NCI-H2107 treated with DMSO at 0.1 percent for 48 hours (cell line): ENCODE results near the gene KNDC1.
"Not testable (repeated sequence)": the region's sequence is repeated elsewhere in the genome, so short reads cannot be mapped to it uniquely, and the experiment has no call there.

ENCODE experiments used
- DNase-seq: peaks from one replicate; lab custom pipeline; 2025; ENCODE audit not compliant: unreplicated experiment; lab: John Stamatoyannopoulos, UW

The KNDC1 gene

DNA sequence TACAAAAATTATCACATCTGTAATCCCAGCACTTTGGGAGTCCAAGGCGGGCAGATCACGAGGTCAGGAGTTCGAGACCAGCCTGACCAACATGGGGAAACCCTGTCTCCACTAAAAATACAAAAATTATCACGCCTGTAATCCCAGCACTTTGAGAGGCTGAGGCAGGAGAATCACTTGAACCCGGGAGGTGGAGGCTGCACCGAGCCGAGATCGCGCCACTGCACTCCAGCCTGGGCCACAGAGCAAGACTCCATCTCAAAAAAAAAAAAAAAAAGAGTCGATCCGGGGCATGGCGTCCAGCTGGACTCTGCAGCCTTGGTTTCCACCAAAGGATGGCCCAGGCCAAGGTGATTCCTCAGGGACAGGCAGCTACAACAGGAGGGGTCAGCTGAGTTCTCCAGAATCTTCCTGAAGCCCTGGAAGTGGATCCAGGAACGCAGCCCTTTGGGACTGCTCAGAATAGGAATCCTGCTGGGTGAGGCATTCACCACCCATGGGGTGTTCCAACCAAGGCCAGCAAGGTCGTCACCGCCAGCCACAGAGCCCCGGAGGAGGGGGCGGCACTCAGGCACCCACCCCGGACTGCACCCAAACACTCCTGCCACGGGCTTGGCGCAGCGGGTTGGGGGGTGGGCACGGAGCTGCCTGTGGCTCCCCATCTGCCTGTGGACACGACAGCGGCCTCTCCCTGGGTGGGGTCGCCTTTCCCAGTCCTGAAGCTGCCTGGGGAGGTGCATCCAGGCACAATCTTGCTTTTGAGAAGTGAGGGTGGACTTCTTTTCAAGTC lies 58.0 kb downstream of the KNDC1 start:
- no peak for DNase-seq

DNA sequence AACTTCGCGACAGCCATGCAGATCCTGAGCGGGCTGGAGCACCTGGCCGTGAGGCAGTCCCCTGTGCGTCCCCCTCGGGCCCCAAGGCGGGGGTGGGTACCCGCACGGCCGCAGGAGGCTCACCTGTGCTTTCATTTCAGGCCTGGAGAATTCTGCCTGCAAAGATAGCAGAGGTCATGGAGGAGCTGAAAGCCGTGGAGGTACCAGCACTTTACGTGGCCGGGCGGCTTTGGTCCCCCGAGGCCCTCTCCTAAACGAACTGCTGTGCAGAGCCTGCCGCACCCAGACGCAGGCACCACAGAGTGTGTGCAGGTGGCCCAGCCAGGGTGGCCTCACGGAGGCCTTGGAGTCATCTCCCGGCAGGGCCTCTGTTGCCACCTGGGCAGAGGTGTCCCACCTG lies 58.9 kb downstream of the KNDC1 start:
- no peak for DNase-seq

- DNase-seq = no peak
Measured at GRCh38 chr10:133219782-133220181, 59.8 kb downstream of the KNDC1 start.

DNA sequence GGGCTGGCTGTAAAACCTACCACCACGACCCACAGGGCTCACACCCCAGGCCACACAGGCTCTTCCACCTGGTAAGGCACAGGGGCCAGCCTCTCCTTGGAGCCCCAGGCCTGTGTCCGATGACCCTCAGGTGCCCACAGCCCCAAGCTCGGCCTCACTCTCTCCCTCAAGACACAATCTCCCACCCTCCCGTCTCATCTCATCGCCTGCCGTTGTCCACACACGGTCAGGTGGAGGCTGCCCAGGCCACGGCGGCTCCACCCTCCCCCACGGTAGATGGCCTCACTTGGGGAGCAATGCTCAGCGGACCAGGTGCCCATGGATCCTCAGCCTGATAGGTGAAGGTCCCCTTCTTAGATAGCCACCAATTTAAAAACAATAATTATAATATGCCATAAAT lies 61.3 kb downstream of the KNDC1 start:
- DNase-seq = no peak

GRCh38 chr10:133221756-133222155 lies 61.7 kb downstream of the KNDC1 start:
- DNase-seq = not testable (repeated sequence)

DNA sequence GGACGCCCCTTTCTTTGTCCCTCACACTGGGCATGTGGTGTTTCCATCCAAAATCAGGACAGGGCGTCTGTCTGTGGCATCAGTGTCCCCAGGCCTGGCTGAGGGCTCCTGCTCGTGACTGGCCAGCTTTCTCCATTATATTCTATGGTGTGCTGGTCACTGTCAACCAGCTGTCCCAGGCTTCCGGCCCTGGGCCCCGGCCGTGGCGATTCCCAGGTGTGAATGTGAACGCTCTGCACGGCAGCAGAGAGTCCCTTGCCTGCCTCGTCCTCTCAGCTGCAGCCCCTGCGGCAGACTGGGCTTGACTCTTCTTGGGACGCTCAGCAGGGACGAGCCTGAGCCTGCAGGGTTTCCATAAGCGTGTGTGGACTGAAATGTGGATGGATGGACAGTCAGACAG lies 64.1 kb downstream of the KNDC1 start:
- DNase-seq = no peak

- DNase-seq = no peak
Measured at GRCh38 chr10:133224756-133225372, 64.8 kb downstream of the KNDC1 start.

DNA sequence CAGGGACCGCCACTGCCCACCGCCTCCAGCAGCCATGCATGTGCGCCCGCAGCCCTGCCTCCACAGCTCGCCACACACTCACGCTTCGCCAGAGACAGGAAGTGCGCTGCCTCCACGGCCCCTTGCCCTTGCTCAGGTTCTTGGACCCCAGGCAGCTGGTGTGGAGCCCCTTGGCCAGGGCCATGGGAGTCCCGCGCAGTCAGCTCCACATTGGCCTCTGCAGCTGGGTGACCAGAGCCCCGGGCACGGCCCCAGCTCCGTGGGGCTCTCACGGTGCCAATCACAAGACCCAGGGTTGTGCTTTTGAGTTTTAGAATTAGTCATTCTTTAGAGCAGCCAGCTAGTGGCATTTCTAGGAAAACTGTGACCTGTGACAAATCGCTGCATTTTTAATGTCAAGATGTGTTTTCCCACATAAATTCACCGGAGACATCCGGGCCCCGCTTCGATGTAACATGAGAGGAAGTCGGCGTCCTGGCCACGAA lies 65.7 kb downstream of the KNDC1 start:
- DNase-seq = no peak

DNA sequence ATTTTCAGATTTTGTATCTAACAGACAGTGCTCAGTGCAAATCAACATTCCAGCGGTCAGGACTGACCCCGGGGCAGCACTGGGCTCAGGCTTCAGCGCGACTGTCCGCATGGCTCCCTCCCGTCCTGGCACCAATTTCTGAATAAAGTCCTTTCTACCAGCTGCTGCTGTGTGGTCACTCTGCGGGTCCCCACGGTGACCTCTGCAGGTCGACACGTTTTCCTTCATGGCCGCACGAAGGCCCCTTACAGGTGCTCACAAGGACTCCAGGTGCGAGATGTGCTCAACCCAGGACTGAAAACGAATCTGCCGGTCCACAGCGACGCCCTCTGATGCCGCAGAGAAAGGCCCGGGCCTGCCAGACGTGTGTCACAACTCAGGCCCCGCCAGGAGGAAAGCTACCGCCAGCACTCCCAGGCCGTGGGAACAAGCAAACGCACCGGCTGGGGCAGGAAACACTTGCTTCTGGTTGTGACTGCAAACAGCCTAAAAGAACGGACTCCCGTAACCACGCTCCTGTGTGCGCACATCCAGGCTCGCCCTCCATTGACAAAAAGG lies 66.3 kb downstream of the KNDC1 start:
- no peak for DNase-seq

- DNase-seq = no peak
Measured at GRCh38 chr10:133227256-133227655, 67.2 kb downstream of the KNDC1 start.

- DNase-seq = no peak
Measured at GRCh38 chr10:133229265-133230043, 69.4 kb downstream of the KNDC1 start.

GRCh38 chr10:133230044-133230361 lies 70.0 kb downstream of the KNDC1 start, which contains the start of gene UTF1:
Gene UTF1 (plus strand): TSS chr10:133230217. CDS start chr10:133230289, 72 bp downstream.
- DNase-seq = no peak

- DNase-seq = no peak
Measured at GRCh38 chr10:133230387-133231195, 70.6 kb downstream of the KNDC1 start.

DNA sequence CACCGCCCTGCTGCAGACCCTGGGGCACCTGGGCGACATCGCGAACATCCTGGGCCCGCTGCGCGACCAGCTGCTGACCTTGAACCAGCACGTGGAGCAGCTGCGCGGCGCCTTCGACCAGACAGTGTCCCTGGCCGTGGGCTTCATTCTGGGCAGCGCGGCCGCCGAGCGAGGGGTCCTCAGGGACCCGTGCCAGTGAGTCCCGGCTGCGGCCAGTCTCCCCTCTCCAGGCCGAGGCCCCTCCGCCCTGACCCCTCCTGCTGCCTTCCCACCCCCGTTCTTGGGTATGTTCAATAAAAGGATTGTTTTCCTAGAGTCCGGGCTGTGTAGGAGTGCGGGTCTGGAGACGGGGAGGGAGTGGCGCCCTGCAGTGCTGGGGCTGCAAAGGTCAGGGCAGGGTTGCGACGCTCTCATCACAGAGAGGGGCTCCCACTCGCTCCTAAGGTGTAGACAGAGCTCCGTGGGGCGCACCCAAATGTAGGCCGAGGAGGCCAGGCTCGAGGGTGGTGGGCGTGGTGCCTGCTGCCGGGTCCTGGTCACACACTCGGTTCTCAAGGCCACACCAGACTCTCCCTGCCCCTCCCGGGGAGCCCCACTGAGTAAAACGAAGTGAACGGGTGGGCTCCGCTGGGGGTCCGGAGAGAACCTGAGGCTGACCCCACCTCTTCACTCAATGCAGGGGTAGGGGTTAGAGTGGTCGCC lies 71.4 kb downstream of the KNDC1 start:
- no peak for DNase-seq

GRCh38 chr10:133231946-133232574 lies 72.0 kb downstream of the KNDC1 start:
- DNase-seq = no peak

- not testable (repeated sequence) for DNase-seq
Measured at GRCh38 chr10:133234796-133235195, 74.8 kb downstream of the KNDC1 start.

GRCh38 chr10:133235265-133235855 lies 75.3 kb downstream of the KNDC1 start:
- no peak for DNase-seq

- DNase-seq = no peak
Measured at GRCh38 chr10:133235932-133236331, 75.9 kb downstream of the KNDC1 start.
